Liver (tissue), 3 donors: ENCODE results near the gene ATP2B2.

Experiments used
- GABPA ChIP-seq, 2 donors: IDR thresholded peaks in 1 of 2; conservative IDR thresholded peaks in 1 of 2; 2 replicates each; pipeline ENCODE4 v1.6.1; 2016; ENCODE audit warnings: antibody characterized with exemption in 2 of 2, mild to moderate bottlenecking in 1 of 2, moderate library complexity in 1 of 2
- ZBTB33 ChIP-seq: IDR thresholded peaks from 2 replicates; pipeline ENCODE4 v1.6.1; 2016; ENCODE audit warnings: antibody characterized with exemption
- TF ChIP-seq, protein P1 (sequence below): fragments of 150-350 bp; IDR thresholded peaks from 2 replicates; pipeline ENCODE4 v1.5.1; 2017; ENCODE audit warnings: improper control_type of control experiment, low read depth, low read length; ENCODE audit not compliant: missing input control
- donor health status: healthy.
- donor health status: healthy.

DNA sequence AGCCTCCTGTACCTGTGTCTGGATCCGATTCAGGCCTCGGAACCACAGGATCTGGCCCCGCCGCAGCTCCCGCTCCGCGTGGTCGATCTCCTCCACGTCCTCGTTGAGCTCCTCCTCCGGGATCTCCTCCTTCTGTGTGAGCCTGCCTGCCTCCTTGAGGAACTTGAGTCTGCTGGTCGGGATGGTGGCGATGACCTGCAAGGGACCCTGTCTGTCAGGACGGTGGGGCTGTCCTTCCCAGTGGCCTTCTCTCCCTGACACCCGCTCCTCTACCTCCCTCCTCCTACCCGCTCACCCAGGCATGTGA is 167.3 kb downstream of the ATP2B2 start:
- TF ChIP-seq, protein P1, sequence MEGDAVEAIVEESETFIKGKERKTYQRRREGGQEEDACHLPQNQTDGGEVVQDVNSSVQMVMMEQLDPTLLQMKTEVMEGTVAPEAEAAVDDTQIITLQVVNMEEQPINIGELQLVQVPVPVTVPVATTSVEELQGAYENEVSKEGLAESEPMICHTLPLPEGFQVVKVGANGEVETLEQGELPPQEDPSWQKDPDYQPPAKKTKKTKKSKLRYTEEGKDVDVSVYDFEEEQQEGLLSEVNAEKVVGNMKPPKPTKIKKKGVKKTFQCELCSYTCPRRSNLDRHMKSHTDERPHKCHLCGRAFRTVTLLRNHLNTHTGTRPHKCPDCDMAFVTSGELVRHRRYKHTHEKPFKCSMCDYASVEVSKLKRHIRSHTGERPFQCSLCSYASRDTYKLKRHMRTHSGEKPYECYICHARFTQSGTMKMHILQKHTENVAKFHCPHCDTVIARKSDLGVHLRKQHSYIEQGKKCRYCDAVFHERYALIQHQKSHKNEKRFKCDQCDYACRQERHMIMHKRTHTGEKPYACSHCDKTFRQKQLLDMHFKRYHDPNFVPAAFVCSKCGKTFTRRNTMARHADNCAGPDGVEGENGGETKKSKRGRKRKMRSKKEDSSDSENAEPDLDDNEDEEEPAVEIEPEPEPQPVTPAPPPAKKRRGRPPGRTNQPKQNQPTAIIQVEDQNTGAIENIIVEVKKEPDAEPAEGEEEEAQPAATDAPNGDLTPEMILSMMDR = no peak
- TF ChIP-seq GABPA (IDR thresholded peaks at IDR 0.05 in 1 of 2, conservative IDR thresholded peaks at IDR 0.05 in 1 of 2) (no peak), ZBTB33 (no peak)
